HG03196 (cell line): ENCODE data around the gene XKR8.
"Not testable (repeated sequence)": the region's sequence is repeated elsewhere in the genome, so short reads cannot be mapped to it uniquely, and the experiment has no call there.

Experiments used
- ATAC-seq: cut with Tn5 transposase; IDR thresholded peaks from one replicate; pipeline ENCODE4 v1.9.1; 2021; ENCODE audit not compliant: unreplicated experiment

Gene XKR8

GRCh38 chr1:27990920-27991537 is 31.3 kb downstream of the XKR8 start:
- ATAC-seq, result no peak

- ATAC-seq, result no peak
These were observed 32.5 kb downstream of the XKR8 start for GRCh38 chr1:27992276-27992675.

GRCh38 chr1:27993241-27993640 is 33.5 kb downstream of the XKR8 start:
- ATAC-seq, result no peak

DNA sequence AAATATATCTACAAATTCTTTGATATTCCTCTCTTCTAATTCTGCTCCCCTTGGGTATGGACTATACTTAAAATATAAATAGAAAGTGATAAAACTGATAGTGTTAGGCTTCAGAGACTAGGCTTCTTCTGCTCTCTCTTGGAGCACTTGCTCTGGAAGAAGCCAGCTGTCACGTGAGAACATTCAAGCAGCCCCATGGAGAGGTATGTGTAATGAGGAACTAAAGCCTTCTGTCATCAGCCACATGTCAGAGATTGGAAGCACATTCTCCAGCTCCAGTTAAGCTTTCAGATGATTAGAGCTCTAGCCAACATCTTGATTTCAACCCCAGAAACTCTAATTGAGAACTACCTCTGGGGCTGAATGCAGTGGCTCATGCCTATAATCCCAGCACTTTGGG is 34.3 kb downstream of the XKR8 start:
- ATAC-seq, result no peak

- not testable (repeated sequence) for ATAC-seq
These were observed 34.8 kb downstream of the XKR8 start for GRCh38 chr1:27994526-27994925.

DNA sequence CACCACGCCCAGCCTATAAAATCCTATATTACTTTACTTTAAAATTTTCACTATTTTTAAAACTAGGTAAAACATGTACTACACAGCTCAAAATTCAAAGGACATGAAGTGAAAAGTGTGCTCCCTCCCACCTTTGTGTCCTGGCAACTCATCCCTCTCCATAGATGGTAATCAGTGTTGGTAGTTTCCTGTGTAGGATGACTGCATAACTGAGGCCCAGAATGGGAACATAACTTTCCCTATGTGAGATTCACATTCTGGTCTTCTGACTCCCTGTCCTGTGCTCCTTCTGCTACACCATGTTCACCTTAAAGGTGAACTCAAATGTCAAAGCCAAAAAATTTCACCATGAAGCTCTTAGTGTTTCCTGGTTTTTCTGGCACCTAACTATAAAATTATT is 39.3 kb downstream of the XKR8 start:
- no peak for ATAC-seq

DNA sequence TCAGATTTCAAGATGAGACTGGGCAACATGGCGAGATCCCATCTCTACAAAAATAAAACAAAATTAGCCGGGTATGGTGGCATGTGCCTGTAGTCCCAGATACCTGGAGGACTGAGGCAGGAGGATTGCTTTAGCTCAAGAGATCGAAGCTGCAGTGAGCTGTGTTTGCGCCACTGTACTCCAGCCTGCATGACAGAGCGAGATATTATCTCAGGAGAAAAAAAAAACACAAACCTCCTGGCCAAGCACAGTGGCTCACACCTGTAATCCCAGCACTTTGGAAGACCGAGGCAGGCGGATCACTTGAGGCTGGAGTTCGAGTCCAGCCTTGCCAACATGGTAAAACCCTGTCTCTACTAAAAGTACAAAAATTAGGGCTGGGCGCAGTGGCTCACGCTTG is 42.8 kb downstream of the XKR8 start:
- ATAC-seq, result no peak

DNA sequence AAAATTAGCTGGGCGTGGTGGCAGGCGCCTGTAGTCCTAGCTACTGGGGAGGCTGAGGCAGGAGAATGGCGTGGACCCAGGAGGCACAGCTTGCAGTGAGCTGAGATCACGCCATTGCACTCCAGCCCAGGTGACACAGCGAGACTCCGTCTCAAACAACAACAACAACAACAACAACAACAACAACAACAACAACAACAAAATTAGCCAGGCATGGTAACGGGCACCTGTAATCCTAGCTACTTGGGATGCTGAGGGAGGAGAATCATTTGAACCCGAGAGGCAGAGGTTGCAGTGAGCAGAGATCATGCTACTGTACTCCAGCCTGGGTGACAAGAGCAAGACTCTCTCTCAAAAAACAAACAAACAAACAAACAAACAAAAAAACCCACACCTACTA is 43.3 kb downstream of the XKR8 start:
- ATAC-seq, result not testable (repeated sequence)

DNA sequence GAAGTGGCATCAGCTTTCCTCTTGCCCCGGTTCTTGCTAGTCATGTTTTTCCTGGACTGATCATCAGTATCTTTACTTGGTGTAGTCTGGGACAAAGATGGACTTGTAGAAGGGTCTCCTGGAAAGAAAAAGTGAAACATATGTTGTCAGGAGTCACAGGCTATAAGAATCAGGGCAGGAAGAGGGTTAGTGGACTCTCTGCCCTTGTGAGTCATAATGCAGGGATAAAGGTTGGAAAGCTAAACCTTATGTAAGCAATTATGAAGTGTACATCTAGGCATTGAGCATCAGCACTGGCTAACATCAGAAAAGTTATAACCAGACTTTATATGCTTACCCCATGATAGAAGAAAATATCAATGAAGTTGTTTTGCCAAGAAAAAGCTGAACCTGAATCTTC is 51.2 kb downstream of the XKR8 start:
- ATAC-seq, result no peak
